Sciatic nerve (tissue), 2 donors: ENCODE data around the gene JARID2. TPM values are rescaled to one million over a fixed set of nuclear protein-coding genes. Genes with fewer than 3 reads are reported as not detected.
A peak's percentile ranks its signal among the peaks of the same experiment; 100 is the strongest.

Experiments
- ATAC-seq: fragments of 200-7000 bp; cut with Tn5 transposase; one replicate; pipeline ENCODE4 v1.9.1; 2020; ENCODE audit warnings: mild to moderate bottlenecking, moderate library complexity
- DNase-seq: peaks from one replicate; pipeline ENCODE4 v3.0.0-alpha.2; 2020; ENCODE audit warnings: low spot score
- intact Hi-C: fragments of 100-400 bp; cut with DNase I; formaldehyde crosslinking; loops from one replicate; pipeline ENCODE4 v1.14.2; 2022
- total RNA-seq: library from RNA; stranded (reverse); fragmentation: NEBNext Ultra II Directional; extraction: Animal tissue kit (Norgen Biotek cat#: 25700); gene quantifications from one replicate; pipeline ENCODE4 v1.2.1, GENCODE V29; 2021
- donor health status: DM: no; HTN: no; CAD: no.
- donor health status: DM: no; HTN: no; CAD: no.

Gene JARID2
- total RNA-seq, 1 donor from 2014 or later: 12.7 TPM

GRCh38 chr6:15481390-15482291 is 235.8 kb downstream of the JARID2 start:
- intact Hi-C loops: no loop called here
- ATAC-seq (no peak), DNase-seq (no peak)

DNA sequence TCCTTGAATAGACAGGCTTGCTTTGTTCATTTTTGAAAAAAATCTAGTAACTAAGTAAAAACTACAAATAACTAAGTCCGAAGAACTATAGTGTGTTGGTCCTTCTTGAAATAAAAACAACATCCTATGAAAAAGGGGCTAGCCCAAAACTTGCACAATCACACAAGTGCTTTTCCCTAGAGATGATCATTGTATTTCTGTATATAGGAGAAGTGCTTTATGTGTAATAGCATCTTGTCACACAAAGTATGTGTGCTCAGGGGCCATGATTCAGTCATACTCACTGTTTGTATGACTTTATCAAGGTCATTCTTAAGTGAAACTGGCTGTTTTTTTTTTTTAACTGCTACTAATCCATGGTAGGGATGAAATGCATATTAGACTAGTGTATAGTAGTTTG is 237.2 kb downstream of the JARID2 start:
- intact Hi-C loops: no loop called here
- DNase-seq (no peak), ATAC-seq (no peak)

DNA sequence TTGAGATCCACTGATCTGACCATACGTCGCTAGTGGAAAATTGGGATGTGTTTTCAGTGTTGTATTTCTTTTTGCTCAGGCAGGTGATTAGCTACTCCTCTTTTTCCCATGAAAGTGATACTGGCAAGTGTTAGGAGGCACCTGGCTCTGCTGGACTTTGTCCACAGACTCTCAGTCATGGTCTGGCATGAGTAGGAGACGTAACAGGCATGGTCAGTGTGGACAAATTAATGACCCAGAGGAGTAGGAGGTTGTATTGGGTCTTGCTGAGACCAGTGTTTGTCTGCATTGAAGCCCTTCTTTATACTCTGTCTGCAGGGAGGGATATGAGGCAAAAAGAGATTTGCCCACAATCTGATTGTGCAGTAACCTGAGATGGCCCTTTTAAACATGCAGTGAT is 238.3 kb downstream of the JARID2 start:
- intact Hi-C loops: no loop called here
- DNase-seq (no peak), ATAC-seq (no peak)

DNA sequence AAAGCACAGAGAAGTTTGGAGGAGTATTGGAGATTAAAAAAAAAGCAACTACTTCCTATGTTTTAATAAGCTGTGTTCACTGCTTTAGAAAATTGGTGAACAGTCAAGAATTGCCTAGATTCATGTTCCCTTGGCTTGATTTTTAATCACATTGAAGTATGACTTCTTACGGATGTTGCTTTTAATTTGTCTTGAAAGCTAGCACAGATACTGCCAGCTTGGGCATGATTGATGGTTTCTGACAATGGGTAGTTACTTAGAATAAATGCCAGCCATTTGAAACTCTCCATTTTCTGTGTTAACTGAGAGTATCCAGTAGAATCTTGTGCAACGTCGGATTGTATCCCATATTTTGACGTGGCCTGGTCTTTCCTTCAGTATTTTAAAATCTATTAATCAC is 239.0 kb downstream of the JARID2 start:
- DNase-seq (no peak), ATAC-seq (no peak)
- intact Hi-C loops: no loop called here

- intact Hi-C loops: no loop called here
- no peak for DNase-seq
- no peak for ATAC-seq
Measured at GRCh38 chr6:15485936-15486335, 240.1 kb downstream of the JARID2 start.

GRCh38 chr6:15487262-15487661 is 241.4 kb downstream of the JARID2 start:
- intact Hi-C loops: no loop called here
- ATAC-seq: no peak
- DNase-seq: no peak

DNA sequence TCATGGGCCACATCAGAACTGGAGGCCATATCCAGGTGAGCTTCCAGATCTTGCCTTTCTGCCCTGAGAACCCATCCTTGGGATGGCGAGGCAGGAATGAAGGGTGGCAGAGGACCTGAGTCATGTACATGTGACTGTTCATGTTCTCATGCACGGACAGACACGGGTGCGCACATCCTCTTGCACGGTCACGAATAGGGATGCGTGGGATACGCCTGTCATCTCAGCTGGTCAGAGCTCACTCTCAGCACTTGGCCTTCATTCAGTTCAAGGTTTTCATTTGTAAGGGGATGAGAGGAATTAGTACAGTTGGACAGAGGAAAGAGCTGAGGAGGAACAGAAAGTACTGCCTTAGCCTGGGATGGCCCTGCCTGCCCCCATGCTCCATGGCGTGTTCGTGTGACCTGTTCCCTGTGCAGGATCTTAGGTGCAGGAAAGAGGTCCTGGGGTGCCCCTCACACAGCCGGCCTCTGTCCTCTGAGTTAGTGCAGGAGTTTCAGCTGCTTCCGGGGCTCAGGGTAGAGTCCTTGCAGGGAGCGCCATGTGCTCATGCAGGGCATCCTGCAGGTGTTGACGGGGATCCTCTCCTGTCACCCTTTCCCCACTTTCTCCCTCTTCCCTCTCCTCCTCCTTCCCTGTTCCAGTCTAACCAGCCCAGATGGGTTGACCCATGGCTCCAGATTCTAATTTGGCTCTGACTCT is 243.5 kb downstream of the JARID2 start:
- ATAC-seq (no peak), DNase-seq (no peak)
- intact Hi-C loops: no loop called here

DNA sequence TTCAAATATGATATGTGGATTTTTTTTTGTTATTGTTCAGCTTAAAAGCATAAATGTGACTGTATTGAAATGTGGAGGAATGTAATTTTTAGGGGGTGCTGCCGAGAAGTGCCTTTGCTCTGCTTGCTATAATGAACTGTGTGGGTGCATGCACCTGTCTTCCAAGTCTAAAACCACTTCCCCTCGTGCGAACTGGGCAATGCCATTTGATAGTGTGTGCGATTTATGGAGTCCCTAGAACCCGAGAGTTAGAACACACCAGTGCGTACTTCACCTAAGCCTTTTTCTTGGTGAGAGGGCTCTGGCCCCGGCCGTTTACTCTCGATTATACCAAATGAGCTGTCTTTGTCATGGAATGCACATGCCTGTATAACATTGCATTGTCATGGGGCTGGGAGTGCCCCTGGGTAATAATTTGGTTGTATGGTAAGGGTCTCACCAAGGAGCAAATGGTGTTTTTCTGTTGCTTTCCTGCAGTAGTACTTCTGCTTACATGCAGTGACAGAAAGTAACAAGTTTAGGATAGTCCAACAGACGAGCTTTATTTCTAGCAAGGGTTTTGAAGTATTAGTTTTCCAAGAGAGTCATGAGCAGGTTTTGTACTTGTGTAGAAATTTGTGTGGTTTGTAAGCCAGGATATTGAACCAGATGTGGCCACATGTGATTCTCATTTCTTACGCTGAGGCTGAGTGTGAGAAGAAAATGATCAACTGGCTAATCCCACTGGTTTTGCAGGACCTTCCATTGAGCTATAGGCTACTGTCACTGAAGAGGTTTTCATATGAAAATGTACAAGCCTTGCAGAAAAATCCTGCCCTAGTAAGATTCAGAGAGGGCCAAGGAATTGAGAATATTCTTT is 244.6 kb downstream of the JARID2 start:
- DNase-seq (no peak), ATAC-seq (no peak)
- intact Hi-C loops: loop anchor here (10.0 kb wide), 1 partner anchor 1276 kb away; no protein-coding TSS in a partner anchor

GRCh38 chr6:15491255-15491985 is 245.6 kb downstream of the JARID2 start:
- ATAC-seq: peak; percentile 92
- intact Hi-C loops: loop anchor here (10.0 kb wide), 1 partner anchor 1277 kb away; no protein-coding TSS in a partner anchor
- peak; percentile 89 for DNase-seq

DNA sequence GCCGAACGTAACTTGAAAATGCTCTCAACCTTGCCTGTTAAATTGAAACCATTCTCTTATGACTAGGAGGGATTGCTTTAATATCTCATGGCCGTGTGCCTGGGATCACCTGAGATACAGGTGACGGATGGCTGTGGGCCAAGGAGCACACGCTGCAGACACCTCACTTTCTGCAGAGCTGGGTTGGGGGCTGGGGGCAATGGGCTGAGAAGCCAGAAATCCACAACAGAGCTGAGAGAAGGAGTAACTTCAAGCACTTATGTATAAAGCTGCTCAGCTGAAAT is 246.1 kb downstream of the JARID2 start:
- intact Hi-C loops: loop anchor here (10.0 kb wide), 1 partner anchor 1277 kb away; no protein-coding TSS in a partner anchor
- no peak for DNase-seq
- no peak for ATAC-seq

GRCh38 chr6:15493437-15494168 is 247.7 kb downstream of the JARID2 start:
- ATAC-seq: no peak
- DNase-seq: no peak
- intact Hi-C loops: loop anchor here (10.0 kb wide), 1 partner anchor 1279 kb away; no protein-coding TSS in a partner anchor

DNA sequence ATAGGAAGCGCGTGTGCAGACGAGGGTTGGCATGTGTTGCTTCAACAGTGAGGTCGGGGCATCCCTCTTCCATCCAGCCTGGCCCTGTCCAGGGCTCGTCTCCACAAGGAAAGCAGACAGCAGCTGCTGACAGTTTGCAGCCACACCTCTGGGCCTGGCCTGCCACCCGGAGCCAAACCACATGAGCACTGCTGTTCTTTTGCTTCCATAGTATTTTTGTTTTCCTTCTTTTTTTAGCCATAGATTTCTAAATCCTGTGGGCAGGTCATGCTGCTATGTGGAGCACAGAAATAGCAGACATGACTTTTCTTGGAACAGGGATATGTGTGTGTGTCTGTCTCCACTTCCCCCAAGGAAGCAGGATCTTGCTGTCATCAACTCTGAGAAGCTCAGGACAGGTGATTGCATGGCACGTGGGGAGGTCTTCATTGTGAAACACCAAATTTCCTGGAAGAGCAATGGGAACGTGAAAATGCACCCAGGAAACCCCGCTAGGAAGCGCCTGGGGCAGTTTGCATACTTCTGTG is 249.6 kb downstream of the JARID2 start:
- ATAC-seq (peak; percentile 53), DNase-seq (no peak)
- intact Hi-C loops: loop anchor here (10.0 kb wide), 1 partner anchor 1281 kb away; no protein-coding TSS in a partner anchor

GRCh38 chr6:15496345-15497131 is 250.7 kb downstream of the JARID2 start:
- intact Hi-C loops: loop anchor here (10.0 kb wide), 1 partner anchor 1282 kb away; no protein-coding TSS in a partner anchor
- DNase-seq (no peak), ATAC-seq (no peak)

- intact Hi-C loops: loop anchor here (10.0 kb wide), 1 partner anchor 1284 kb away; no protein-coding TSS in a partner anchor
- ATAC-seq (no peak), DNase-seq (no peak)
Measured at GRCh38 chr6:15498640-15499039, 252.8 kb downstream of the JARID2 start.

DNA sequence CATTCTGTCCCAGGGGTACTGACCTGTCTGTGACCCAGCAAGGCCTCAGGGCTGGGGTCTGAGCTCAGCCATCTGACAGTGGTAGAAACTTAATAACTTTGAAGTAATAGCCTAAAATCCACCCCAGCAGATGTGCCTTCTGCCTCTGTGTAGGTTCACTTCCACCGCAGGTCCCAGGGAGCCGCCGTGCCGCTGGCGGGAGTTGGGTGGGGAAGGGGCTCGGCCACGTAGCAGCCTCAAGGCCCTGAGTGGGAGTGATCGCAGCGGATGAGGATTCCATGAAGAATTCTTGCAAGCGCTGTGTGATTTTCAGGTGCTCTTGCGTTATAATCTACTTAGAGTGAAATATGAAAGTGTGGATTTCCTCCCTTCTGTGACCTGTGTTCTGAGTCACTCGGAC is 253.3 kb downstream of the JARID2 start:
- DNase-seq (no peak), ATAC-seq (no peak)
- intact Hi-C loops: loop anchor here (10.0 kb wide), 1 partner anchor 1284 kb away; no protein-coding TSS in a partner anchor

GRCh38 chr6:15499591-15499990 is 253.7 kb downstream of the JARID2 start:
- no peak for DNase-seq
- intact Hi-C loops: loop anchor here (10.0 kb wide), 1 partner anchor 1285 kb away; no protein-coding TSS in a partner anchor
- no peak for ATAC-seq
